CD4-positive, CD25-positive, alpha-beta regulatory T cell (primary cell): ENCODE data around the gene MYO1F. TPM values are rescaled to one million over a fixed set of nuclear protein-coding genes. Genes with fewer than 3 reads are reported as not detected.
"Not testable (repeated sequence)": the region's sequence is repeated elsewhere in the genome, so short reads cannot be mapped to it uniquely, and the experiment has no call there.

ENCODE experiments used
- ATAC-seq, 2 donors: fragments of 150-1000 bp; cut with Tn5 transposase; one replicate each; pipeline ENCODE4 v1.10.0; 2021; ENCODE audit warnings: low read depth in 2 of 2, moderate number of reproducible peaks in 2 of 2, moderate library complexity in 1 of 2
- DNase-seq, 3 donors: peaks; one replicate each; pipeline versions ENCODE4 v3.0.0 to v3.0.0-alpha.2; 2012 to 2022; ENCODE audit warnings: mixed read lengths in 1 of 3
- H3K27ac ChIP-seq: one replicate; pipeline ENCODE4 v1.7.0; 2013; ENCODE audit warnings: mild to moderate bottlenecking, low read length; ENCODE audit not compliant: insufficient read depth, poor library complexity, severe bottlenecking
- H3K27me3 ChIP-seq: one replicate; pipeline ENCODE4 v1.7.0; 2013; ENCODE audit warnings: low read length; ENCODE audit not compliant: control insufficient read depth, insufficient read depth
- H3K36me3 ChIP-seq: one replicate; pipeline ENCODE4 v1.7.0; 2013; ENCODE audit warnings: mild to moderate bottlenecking, low read length, moderate library complexity; ENCODE audit not compliant: control insufficient read depth, insufficient read depth
- H3K4me1 ChIP-seq: 2 replicates; pipeline ENCODE4 v1.7.0; 2013; ENCODE audit warnings: mild to moderate bottlenecking, low read length; ENCODE audit not compliant: insufficient read depth, control insufficient read depth, poor library complexity, severe bottlenecking
- H3K4me3 ChIP-seq: one replicate; pipeline ENCODE4 v1.7.0; 2013; ENCODE audit warnings: low read depth, mild to moderate bottlenecking, low read length, moderate library complexity
- H3K9me3 ChIP-seq, 2 experiments: 1 replicate in 1 of 2; 2 replicates in 1 of 2; pipeline ENCODE4 v1.7.0; 2013; ENCODE audit warnings: low read length in 2 of 2, mild to moderate bottlenecking in 1 of 2, moderate library complexity in 1 of 2; ENCODE audit not compliant: control insufficient read depth in 2 of 2
- H3K27ac Mint-ChIP-seq, 3 donors: one replicate each; pipeline ENCODE4 v1.8.0; 2020 to 2022; ENCODE audit warnings: mild to moderate bottlenecking in 3 of 3, mixed read lengths in 3 of 3, moderate library complexity in 2 of 3
- H3K27me3 Mint-ChIP-seq: one replicate; pipeline ENCODE4 v1.8.0; 2022; ENCODE audit warnings: mild to moderate bottlenecking, mixed read lengths
- H3K36me3 Mint-ChIP-seq: one replicate; pipeline ENCODE4 v1.8.0; 2020; ENCODE audit warnings: mixed read lengths
- H3K4me1 Mint-ChIP-seq, 4 donors: one replicate each; pipeline ENCODE4 v1.8.0; 2020 to 2022; ENCODE audit warnings: mixed read lengths in 4 of 4, mild to moderate bottlenecking in 1 of 4
- H3K4me3 Mint-ChIP-seq, 4 donors: one replicate each; pipeline ENCODE4 v1.8.0; 2020 to 2022; ENCODE audit warnings: mild to moderate bottlenecking in 4 of 4, mixed read lengths in 4 of 4, moderate library complexity in 3 of 4
- H3K9me3 Mint-ChIP-seq, 7 donors: one replicate each; pipeline ENCODE4 v1.8.0; 2020 to 2022; ENCODE audit warnings: mixed read lengths in 7 of 7, mild to moderate bottlenecking in 3 of 7, moderate library complexity in 2 of 7
- polyA plus RNA-seq, 4 donors: library from polyadenylated mRNA; unstranded; fragments of 300-500 nt; fragmentation: Illumina TruSeq; gene quantifications; one replicate each; pipeline ENCODE4 v1.2.3, GENCODE V29; 2021
- total RNA-seq: library from RNA; stranded (reverse); gene quantifications from one replicate; pipeline ENCODE4 v1.2.3, GENCODE V29; 2022

Gene MYO1F
- total and polyA plus RNA-seq, 5 donors from 2014 or later = 45.3 to 289 (median 74.0) TPM

- Histone ChIP-seq H3K9me3 (no peaks in the 10 kb centered on the region), H3K4me1 (peaks cover 95% of the 10 kb centered on the region), H3K27me3 (no peaks in the 10 kb centered on the region), H3K36me3 (peaks cover 4% of the 10 kb centered on the region), H3K4me3 (peak overlapping the region; percentile 61), H3K27ac (no peak overlapping the region)
- Mint-ChIP-seq H3K27ac (peak overlapping the region; percentile 89 to 93 (median 89)), H3K9me3 (peaks cover 0 to 4% (median 0%) of the 10 kb centered on the region in 7 donors), H3K36me3 (peaks cover 15% of the 10 kb centered on the region), H3K4me3 (peak overlapping the region; percentile 92 to 100 (median 98)), H3K27me3 (no peaks in the 10 kb centered on the region), H3K4me1 (peaks cover 18 to 100% (median 57%) of the 10 kb centered on the region in 4 donors)
- DNase-seq (no peak), ATAC-seq (no peak)
These were observed 3.9 kb downstream of the MYO1F start for GRCh38 chr19:8573316-8573715.

GRCh38 chr19:8571006-8571411 lies 6.2 kb downstream of the MYO1F start:
- H3K36me3 Mint-ChIP-seq = peaks cover 15% of the 10 kb centered on the region
- H3K4me3 ChIP-seq = peak overlapping the region; percentile 77
- H3K9me3 ChIP-seq = no peaks in the 10 kb centered on the region
- H3K27ac ChIP-seq = peak overlapping the region; percentile 71
- H3K36me3 ChIP-seq = peaks cover 4% of the 10 kb centered on the region
- H3K27me3 ChIP-seq = no peaks in the 10 kb centered on the region
- no peaks in the 10 kb centered on the region for H3K27me3 Mint-ChIP-seq
- H3K9me3 Mint-ChIP-seq = peaks cover 0 to 4% (median 0%) of the 10 kb centered on the region in 7 donors
- peak overlapping the region; percentile 90 to 97 (median 96) for H3K27ac Mint-ChIP-seq
- H3K4me1 ChIP-seq = peaks cover 79% of the 10 kb centered on the region
- DNase-seq = peak; percentile 11 to 85 (median 59)
- peak overlapping the region; percentile 80 to 92 (median 88) for H3K4me3 Mint-ChIP-seq
- peaks cover 18 to 86% (median 53%) of the 10 kb centered on the region in 4 donors for H3K4me1 Mint-ChIP-seq
- ATAC-seq = peak; percentile 75 to 78

- peak overlapping the region; percentile 71 for H3K27ac ChIP-seq
- peak; percentile 67 for ATAC-seq
These were observed 8.0 kb downstream of the MYO1F start for GRCh38 chr19:8569066-8569771.

GRCh38 chr19:8567522-8568172 lies 9.6 kb downstream of the MYO1F start:
- peaks cover 0 to 1% (median 0%) of the 10 kb centered on the region in 7 donors for H3K9me3 Mint-ChIP-seq
- Histone ChIP-seq H3K27ac (no peak overlapping the region), H3K36me3 (peaks cover 6% of the 10 kb centered on the region), H3K27me3 (no peaks in the 10 kb centered on the region), H3K9me3 (no peaks in the 10 kb centered on the region), H3K4me3 (no peak overlapping the region), H3K4me1 (peaks cover 60% of the 10 kb centered on the region)
- peaks cover 9 to 71% (median 41%) of the 10 kb centered on the region in 4 donors for H3K4me1 Mint-ChIP-seq
- no peaks in the 10 kb centered on the region for H3K27me3 Mint-ChIP-seq
- H3K27ac Mint-ChIP-seq = peak overlapping the region in 2 of 3 donors; percentile 55 to 68
- peak overlapping the region in 2 of 4 donors; percentile 49 to 54 for H3K4me3 Mint-ChIP-seq
- peaks cover 3% of the 10 kb centered on the region for H3K36me3 Mint-ChIP-seq
- ATAC-seq (no peak), DNase-seq (no peak)

More at GRCh38 chr19:8569066-8569771, 8.0 kb downstream of the MYO1F start:
- no peaks in the 10 kb centered on the region for H3K9me3 ChIP-seq
- peak overlapping the region; percentile 65 for H3K4me3 ChIP-seq
- peaks cover 74% of the 10 kb centered on the region for H3K4me1 ChIP-seq
- H3K36me3 Mint-ChIP-seq = peaks cover 10% of the 10 kb centered on the region
- H3K27me3 ChIP-seq = no peaks in the 10 kb centered on the region
- H3K4me3 Mint-ChIP-seq = peak overlapping the region; percentile 80 to 92 (median 88)
- peaks cover 18 to 80% (median 50%) of the 10 kb centered on the region in 4 donors for H3K4me1 Mint-ChIP-seq
- peaks cover 0 to 4% (median 0%) of the 10 kb centered on the region in 7 donors for H3K9me3 Mint-ChIP-seq
- H3K27ac Mint-ChIP-seq = peak overlapping the region; percentile 92 to 97 (median 96)
- no peaks in the 10 kb centered on the region for H3K27me3 Mint-ChIP-seq
- peak; percentile 35 to 93 (median 40) for DNase-seq
- peaks cover 4% of the 10 kb centered on the region for H3K36me3 ChIP-seq

- no peaks in the 10 kb centered on the region for H3K9me3 ChIP-seq
- Mint-ChIP-seq H3K36me3 (peaks cover 3% of the 10 kb centered on the region), H3K27me3 (no peaks in the 10 kb centered on the region), H3K27ac (peak overlapping the region in 1 of 3 donors; percentile 79), H3K9me3 (peaks cover 0 to 1% (median 0%) of the 10 kb centered on the region in 7 donors), H3K4me1 (peaks cover 9 to 69% (median 37%) of the 10 kb centered on the region in 4 donors), H3K4me3 (peak overlapping the region in 1 of 4 donors; percentile 38)
- DNase-seq (no peak), ATAC-seq (no peak)
- H3K27me3 ChIP-seq = no peaks in the 10 kb centered on the region
- H3K27ac ChIP-seq = no peak overlapping the region
- peaks cover 53% of the 10 kb centered on the region for H3K4me1 ChIP-seq
- H3K4me3 ChIP-seq = no peak overlapping the region
- H3K36me3 ChIP-seq = peaks cover 8% of the 10 kb centered on the region
These were observed 10.4 kb downstream of the MYO1F start for GRCh38 chr19:8566855-8567254.

- peak overlapping the region in 1 of 3 donors; percentile 79 for H3K27ac Mint-ChIP-seq
These were observed 12.4 kb downstream of the MYO1F start for GRCh38 chr19:8564866-8565265.

GRCh38 chr19:8561075-8561764 lies 16.0 kb downstream of the MYO1F start:
- peaks cover 12% of the 10 kb centered on the region for H3K4me1 ChIP-seq
- H3K9me3 ChIP-seq = no peaks in the 10 kb centered on the region
- peaks cover 0 to 50% (median 24%) of the 10 kb centered on the region in 4 donors for H3K4me1 Mint-ChIP-seq

More at GRCh38 chr19:8564866-8565265, 12.4 kb downstream of the MYO1F start:
- Mint-ChIP-seq H3K4me3 (peak overlapping the region in 1 of 4 donors; percentile 41), H3K4me1 (peaks cover 9 to 57% (median 25%) of the 10 kb centered on the region in 4 donors)
- not testable (repeated sequence) for H3K9me3 ChIP-seq, H3K9me3 Mint-ChIP-seq, H3K27me3 ChIP-seq, H3K27ac ChIP-seq, ATAC-seq, DNase-seq, H3K36me3 Mint-ChIP-seq, H3K4me3 ChIP-seq, H3K36me3 ChIP-seq, H3K27me3 Mint-ChIP-seq
- H3K4me1 ChIP-seq = peaks cover 35% of the 10 kb centered on the region

More at GRCh38 chr19:8561075-8561764, 16.0 kb downstream of the MYO1F start:
- DNase-seq (no peak), ATAC-seq (no peak)
- Mint-ChIP-seq H3K36me3 (no peaks in the 10 kb centered on the region), H3K27ac (peak overlapping the region in 2 of 3 donors; percentile 31 to 35), H3K9me3 (no peaks in the 10 kb centered on the region), H3K4me3 (no peak overlapping the region), H3K27me3 (no peaks in the 10 kb centered on the region)
- H3K27me3 ChIP-seq = no peaks in the 10 kb centered on the region
- peaks cover 19% of the 10 kb centered on the region for H3K36me3 ChIP-seq
- H3K4me3 ChIP-seq = no peak overlapping the region
- no peak overlapping the region for H3K27ac ChIP-seq
